Activated CD4-positive, alpha-beta T cell treated with anti-CD3 and anti-CD28 coated beads, Interleukin-2, amount 50 U/mL, for 48 hours (primary cell): ENCODE data around the gene ZBTB7C.

Source experiments
- DNase-seq, 2 experiments: peaks; one replicate each; pipeline ENCODE4 v3.0.0-alpha.2; 2020

The ZBTB7C gene

GRCh38 chr18:48387300-48387699 is 21.9 kb downstream of the ZBTB7C start:
- no peak for DNase-seq

- no peak for DNase-seq
Observed at GRCh38 chr18:48385596-48385995, 23.6 kb downstream of the ZBTB7C start.

DNA sequence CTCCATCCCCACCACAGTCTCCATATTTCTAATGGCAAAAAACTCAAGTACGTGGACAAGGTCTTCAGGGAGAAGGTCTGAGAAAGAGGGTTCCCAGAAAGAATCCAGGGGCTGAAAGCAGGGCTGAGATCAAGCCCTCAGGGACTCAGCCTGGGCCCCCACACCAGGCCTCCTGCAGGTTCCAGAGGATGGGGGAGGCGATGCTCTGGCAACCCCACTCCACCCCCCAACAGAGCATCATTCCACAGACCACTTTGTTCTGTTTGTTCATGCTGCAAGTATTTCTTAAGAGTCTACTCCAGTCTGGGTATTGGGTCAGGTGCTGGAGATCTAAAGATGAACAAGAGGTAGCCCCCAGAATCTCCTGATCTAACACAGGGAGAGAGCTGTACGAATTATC is 32.2 kb downstream of the ZBTB7C start:
- no peak for DNase-seq

- DNase-seq: no peak
Observed at GRCh38 chr18:48376406-48376805, 32.8 kb downstream of the ZBTB7C start.

DNA sequence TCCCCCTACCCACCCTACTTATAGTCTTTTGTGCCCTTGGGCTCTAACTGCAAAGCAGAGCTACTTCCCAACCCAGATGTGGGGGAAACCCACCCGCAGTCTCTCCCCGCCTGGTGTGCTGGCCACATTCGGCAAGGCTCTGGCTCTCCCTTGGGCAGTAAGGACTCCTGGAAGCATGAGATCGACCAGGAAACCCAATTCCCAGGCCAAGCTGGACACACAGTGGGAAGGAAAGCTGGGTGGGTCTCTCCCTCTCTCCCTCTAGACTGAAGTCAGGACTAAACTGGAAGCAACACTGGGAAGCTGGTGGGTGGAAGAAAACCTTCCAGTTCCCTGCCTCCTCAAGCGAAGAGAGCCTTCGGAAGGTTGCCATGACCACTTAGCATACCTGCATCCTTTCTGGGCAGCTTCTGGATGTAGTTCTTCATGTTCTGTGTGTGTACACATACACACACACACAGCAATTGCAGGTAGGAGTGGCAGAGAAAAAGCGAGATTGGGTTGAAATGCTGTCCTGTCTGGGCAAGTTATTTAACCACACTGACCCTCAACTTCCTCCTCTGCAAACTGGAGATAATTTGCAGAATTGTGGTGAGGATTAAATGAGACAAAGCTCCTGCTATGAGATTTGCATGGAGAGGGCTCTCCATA is 33.9 kb downstream of the ZBTB7C start:
- DNase-seq: no peak

GRCh38 chr18:48374423-48375149 is 34.6 kb downstream of the ZBTB7C start:
- no peak for DNase-seq

DNA sequence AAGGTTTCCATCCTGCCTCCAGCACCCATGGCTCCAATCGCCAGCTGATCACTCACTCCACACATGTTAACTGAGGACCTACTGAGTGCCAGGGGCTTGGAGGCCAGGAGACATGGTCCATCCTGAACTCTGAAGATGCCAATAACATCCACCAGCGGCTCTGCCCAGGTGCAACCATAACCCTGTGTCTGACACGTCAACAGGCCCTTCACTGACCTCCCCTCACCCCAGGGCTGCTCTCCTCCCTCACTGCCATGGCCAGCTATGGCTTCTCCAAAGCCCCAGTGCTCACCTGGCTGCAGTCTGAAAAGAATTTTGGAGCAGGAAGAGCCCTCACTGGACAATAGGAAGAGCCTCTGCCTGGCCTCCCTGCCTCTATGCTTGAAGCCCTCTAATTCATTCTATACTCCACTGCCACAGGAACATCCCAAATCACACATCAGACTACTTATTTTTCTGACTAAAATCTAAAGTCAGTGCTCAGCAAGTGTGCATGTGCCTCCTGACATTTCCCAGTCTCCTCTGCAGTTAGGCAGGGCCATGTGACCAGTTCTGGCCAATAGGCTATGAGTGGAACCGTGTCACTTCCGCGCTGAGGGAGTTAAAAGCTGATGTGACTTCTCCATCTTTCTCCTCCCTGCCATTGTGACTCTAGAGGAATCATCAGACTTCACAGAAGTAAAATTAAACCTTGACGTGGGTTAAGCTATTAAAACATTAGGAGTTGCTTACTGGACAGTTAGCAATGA is 37.2 kb downstream of the ZBTB7C start:
- DNase-seq: no peak

DNA sequence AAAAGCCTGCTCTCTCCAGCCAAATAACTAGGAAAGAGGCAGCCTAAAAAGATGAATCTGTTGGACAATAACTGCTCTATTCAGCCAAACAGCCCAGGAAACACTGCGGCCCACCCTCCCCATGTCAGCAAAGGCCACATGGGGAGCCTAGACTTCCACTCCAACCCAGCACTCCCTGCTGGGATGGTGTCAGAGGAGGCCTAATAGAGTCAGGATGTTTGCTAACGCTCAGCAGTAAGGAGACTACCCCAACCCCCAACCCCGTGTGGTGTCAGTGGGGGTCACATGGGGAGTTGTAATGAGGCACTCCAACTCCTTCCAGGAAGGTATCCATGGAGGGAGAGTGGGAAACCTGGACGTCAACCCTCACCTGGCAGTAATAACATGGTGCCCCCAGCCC is 41.6 kb downstream of the ZBTB7C start:
- no peak for DNase-seq

- DNase-seq: no peak
Observed at GRCh38 chr18:48365965-48366364, 43.2 kb downstream of the ZBTB7C start.

- no peak for DNase-seq
Observed at GRCh38 chr18:48364146-48364545, 45.0 kb downstream of the ZBTB7C start.

- DNase-seq: no peak
Observed at GRCh38 chr18:48363175-48363574, 46.0 kb downstream of the ZBTB7C start.

DNA sequence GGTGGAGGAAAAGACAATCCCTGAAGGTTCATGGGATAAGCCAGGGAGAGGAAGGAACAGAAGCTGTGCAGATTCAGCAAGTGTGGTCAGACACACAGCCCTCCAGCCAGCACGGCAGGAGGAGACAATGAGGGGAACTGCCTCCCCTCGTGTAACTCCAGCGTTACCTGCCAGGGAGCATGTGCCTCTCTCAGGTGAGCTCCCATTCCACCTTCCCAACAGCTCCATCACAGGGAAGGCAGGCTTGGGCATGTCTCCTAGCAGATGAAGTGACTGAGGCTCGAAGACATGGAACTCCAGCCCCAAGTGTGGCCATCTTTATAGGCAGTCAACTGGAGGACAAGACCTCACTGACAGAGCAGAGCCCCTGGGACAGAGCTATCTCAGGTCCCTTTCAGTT is 47.4 kb downstream of the ZBTB7C start:
- no peak for DNase-seq

DNA sequence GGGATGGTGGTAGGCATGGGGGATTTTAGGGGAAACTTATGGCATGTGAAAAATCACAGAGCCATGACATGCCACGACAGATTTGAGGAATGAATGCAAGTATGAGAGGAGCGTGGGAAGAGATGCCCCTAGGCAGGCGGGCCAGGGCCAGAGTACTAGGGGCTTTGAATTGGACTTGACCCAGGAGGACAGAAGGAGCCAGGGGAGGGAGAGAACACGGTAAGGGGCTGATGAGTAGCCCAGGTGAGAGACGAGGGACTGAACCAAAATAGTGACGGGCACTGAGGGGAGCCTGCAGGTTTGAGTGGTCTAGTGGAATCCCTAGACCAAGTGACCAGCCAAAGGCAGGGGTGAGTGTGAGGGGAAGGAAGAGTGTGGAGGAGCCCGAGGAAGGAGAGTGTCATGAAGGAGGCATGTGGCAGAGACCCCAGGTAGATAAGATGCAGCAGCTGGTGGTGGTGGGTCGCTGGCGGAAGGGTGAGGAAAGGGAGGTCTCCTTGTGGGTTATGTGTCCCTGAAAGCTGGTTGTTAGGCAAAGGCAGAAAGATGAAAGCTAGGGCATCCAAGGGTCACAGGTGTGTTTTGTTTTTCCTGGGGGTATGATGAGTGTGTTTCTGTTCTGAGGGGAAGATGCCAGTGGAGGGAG is 48.7 kb downstream of the ZBTB7C start:
- no peak for DNase-seq

GRCh38 chr18:48359626-48360025 is 49.6 kb downstream of the ZBTB7C start:
- DNase-seq: no peak

GRCh38 chr18:48358868-48359267 is 50.3 kb downstream of the ZBTB7C start:
- no peak for DNase-seq

DNA sequence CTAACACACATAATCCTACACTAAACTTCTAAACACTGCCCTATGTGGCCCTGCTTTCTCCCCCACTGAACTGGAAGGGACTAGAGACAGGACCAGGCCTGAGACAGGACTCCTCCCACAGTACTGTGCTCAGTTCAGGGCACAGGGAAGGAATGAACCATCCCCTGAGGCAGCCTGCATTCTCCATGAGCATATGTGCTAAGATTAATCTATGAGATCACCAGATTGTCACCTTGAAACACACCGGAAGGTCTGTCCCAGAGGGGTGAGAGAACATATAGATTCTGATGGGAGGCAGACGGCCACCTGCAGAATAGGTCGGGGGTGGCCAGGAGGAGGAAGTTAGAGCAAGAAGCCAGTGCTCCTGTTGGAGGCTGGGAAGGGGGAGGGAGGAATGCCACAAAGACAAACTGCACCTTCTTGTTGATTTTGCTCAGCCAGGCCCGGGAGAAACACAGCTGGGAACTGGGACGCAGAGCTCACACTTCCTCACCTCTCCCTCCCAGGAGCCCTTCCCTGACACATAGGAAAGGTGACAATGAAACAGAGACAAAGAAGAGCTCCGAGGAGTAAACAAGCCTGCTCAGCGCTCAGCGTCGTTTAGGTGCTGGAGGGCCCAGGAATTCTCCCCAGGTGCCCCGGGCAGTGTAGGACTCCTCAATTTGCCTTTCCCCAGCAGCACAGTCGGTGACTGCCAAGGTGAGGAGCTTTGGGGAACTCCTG is 52.1 kb downstream of the ZBTB7C start:
- DNase-seq: no peak

- no peak for DNase-seq
Observed at GRCh38 chr18:48356151-48356745, 52.9 kb downstream of the ZBTB7C start.

GRCh38 chr18:48355276-48356115 is 53.7 kb downstream of the ZBTB7C start:
- no peak for DNase-seq

DNA sequence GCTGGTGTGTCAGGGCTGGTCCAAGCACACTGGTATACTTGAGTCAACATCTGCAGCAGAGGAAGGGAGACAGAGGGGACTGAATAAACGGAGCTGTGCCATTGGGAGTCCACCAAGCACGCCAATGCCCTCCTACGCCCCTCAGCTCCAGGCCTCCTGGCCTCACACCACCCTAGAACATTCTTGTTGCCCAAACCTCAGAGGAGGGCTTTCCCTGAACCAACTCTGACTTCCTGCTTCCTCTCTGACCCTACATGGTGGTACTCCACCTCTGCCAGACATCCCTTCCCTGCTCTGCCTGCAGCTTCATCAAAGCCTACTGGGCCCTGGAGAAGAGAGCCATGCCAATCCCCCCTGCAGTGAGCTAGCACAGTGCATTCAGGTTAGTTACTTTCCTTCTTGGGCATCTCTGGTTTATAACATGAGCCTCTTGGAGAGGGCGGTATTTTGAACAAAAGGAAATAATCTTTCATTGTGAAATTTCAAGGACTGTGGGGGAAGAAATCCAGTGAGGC is 54.4 kb downstream of the ZBTB7C start:
- DNase-seq: no peak

DNA sequence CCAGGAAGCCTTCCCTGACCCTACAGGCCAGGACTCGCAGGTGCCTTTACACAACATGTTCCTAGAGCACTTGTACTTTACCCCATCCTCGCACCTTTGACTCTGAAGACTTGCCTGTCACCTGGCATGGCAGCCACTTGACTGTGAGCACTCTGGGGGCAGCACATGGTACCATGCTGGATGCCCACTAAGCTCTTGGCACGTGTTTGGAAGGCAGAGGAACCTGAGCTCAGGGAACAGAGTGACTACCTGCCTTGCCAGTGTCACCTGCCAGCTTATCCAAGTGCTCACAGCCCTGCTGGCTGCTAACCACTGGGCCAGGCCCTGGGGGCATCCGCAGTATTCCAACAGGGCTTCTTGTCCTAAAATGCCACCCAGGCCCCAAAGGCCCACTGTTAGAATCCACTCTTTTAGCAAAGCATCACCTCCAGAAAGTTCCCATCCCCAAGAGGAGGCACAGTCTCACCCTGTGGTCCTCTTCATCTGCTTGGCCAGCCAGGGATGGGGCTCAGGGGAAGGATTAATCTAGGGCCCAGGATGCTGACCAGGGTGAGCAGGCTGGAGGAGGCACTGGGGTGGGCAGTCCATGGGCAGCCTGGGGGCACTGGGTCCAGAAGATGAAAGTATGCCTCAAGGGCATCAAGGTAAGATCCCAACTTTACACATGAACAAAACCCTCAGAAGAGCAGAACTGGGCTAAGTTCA is 57.0 kb downstream of the ZBTB7C start:
- no peak for DNase-seq
